HG03575 (cell line): ENCODE measurements around the gene HAP1.
"Not testable (repeated sequence)": the region's sequence is repeated elsewhere in the genome, so short reads cannot be mapped to it uniquely, and the experiment has no call there.

Experiments used
- ATAC-seq: cut with Tn5 transposase; IDR thresholded peaks from one replicate; pipeline ENCODE4 v1.9.1; 2021; ENCODE audit not compliant: unreplicated experiment, insufficient number of reproducible peaks, low FRiP score; ENCODE audit errors: extremely low read depth

HAP1 gene

GRCh38 chr17:41734139-41734948 is at the start of gene HAP1:
HAP1 (minus strand) TSS chr17:41734643; CDS start chr17:41734634, 9 bp downstream.
- ATAC-seq = no peak

GRCh38 chr17:41782142-41782541 is 47.7 kb upstream of the HAP1 start:
- no peak for ATAC-seq

GRCh38 chr17:41781404-41782110 is 47.1 kb upstream of the HAP1 start:
- ATAC-seq = no peak

- ATAC-seq = no peak
Observed at GRCh38 chr17:41779954-41780353, 45.5 kb upstream of the HAP1 start.

- no peak for ATAC-seq
Observed at GRCh38 chr17:41777574-41778188, 43.2 kb upstream of the HAP1 start.

- no peak for ATAC-seq
Observed at GRCh38 chr17:41777157-41777573, 42.7 kb upstream of the HAP1 start.

GRCh38 chr17:41776262-41776900 is 41.9 kb upstream of the HAP1 start:
- ATAC-seq = not testable (repeated sequence)

- no peak for ATAC-seq
Observed at GRCh38 chr17:41775394-41776226, 41.2 kb upstream of the HAP1 start.

- ATAC-seq = no peak
Observed at GRCh38 chr17:41773731-41774193, 39.3 kb upstream of the HAP1 start.

- ATAC-seq = no peak
Observed at GRCh38 chr17:41773190-41773588, 38.7 kb upstream of the HAP1 start.

- no peak for ATAC-seq
Observed at GRCh38 chr17:41772586-41773189, 38.2 kb upstream of the HAP1 start.

- no peak for ATAC-seq
Observed at GRCh38 chr17:41772218-41772585, 37.8 kb upstream of the HAP1 start.

GRCh38 chr17:41771389-41772206 is 37.2 kb upstream of the HAP1 start:
- ATAC-seq = no peak

GRCh38 chr17:41769985-41770384 is 35.5 kb upstream of the HAP1 start:
- no peak for ATAC-seq

- no peak for ATAC-seq
Observed at GRCh38 chr17:41769346-41769862, 35.0 kb upstream of the HAP1 start.

- ATAC-seq = no peak
Observed at GRCh38 chr17:41768682-41769288, 34.3 kb upstream of the HAP1 start.
